Aorta (tissue), 5 donors: ENCODE measurements around the gene U2AF2. TPM values are rescaled to one million over a fixed set of nuclear protein-coding genes. Genes with fewer than 3 reads are reported as not detected.

Source experiments
- ATAC-seq: fragments of 200-7000 bp; cut with Tn5 transposase; one replicate; pipeline ENCODE4 v1.9.1; 2022; ENCODE audit warnings: moderate library complexity; ENCODE audit not compliant: low FRiP score
- DNase-seq, 2 donors: peaks; one replicate each; pipeline ENCODE4 v3.0.0-alpha.2; 2020
- H3K27ac ChIP-seq, 2 donors: one replicate each; pipeline ENCODE4 v1.5.1; 2013; ENCODE audit warnings: low read length in 2 of 2, mild to moderate bottlenecking in 2 of 2, moderate library complexity in 2 of 2, control low read depth in 1 of 2, inconsistent platforms in 1 of 2, low read depth in 1 of 2
- H3K27me3 ChIP-seq, 2 donors: one replicate each; pipeline ENCODE4 v1.6.1; 2013; ENCODE audit warnings: control low read depth in 1 of 2, low read length in 1 of 2, mild to moderate bottlenecking in 1 of 2, moderate library complexity in 1 of 2; ENCODE audit not compliant: insufficient read depth in 2 of 2, control insufficient read depth in 1 of 2
- H3K36me3 ChIP-seq, 2 donors: one replicate each; pipeline ENCODE4 v1.6.1; 2013; ENCODE audit warnings: control low read depth in 1 of 2, low read length in 1 of 2, mild to moderate bottlenecking in 1 of 2; ENCODE audit not compliant: insufficient read depth in 2 of 2, control insufficient read depth in 1 of 2
- H3K4me1 ChIP-seq, 2 donors: one replicate each; pipeline ENCODE4 v1.6.1; 2013; ENCODE audit warnings: low read length in 2 of 2, control low read depth in 1 of 2, mild to moderate bottlenecking in 1 of 2, moderate library complexity in 1 of 2; ENCODE audit not compliant: insufficient read depth in 2 of 2, control insufficient read depth in 1 of 2
- H3K4me3 ChIP-seq, 2 donors: one replicate each; pipeline ENCODE4 v1.5.1; 2013; ENCODE audit warnings: low read length in 2 of 2, control low read depth in 1 of 2, mild to moderate bottlenecking in 1 of 2
- H3K9me3 ChIP-seq: one replicate; pipeline ENCODE4 v1.6.1; 2013; ENCODE audit warnings: mild to moderate bottlenecking, low read length; ENCODE audit not compliant: control insufficient read depth
- WGBS, 2 donors: extraction: QIAGEN DNeasy Blood & Tissue Kit; methylation state at CpG; one replicate each; pipeline ENCODE4 v1.1.7; 2013; 5-methylcytosine and 5-hydroxymethylcytosine counted together
- intact Hi-C, 2 donors: fragments of 100-400 bp; cut with DNase I; formaldehyde crosslinking; loops; one replicate each; pipeline versions ENCODE4 v1.14.2 to v1.15.0; 2022
- polyA plus RNA-seq, 2 donors: library from polyadenylated mRNA; stranded (reverse); fragments of 200-250 nt; gene quantifications; one replicate each; pipeline ENCODE4 v1.2.3, GENCODE V29; 2013
- total RNA-seq, 2 donors: library from RNA; stranded (reverse); fragmentation: NEBNext Ultra II Directional; extraction: Animal tissue kit (Norgen Biotek cat#: 25700); gene quantifications; one replicate each; pipeline ENCODE4 v1.2.1, GENCODE V29; 2021
- donor health status: healthy with polysubstance abuse.
- donor health status: Bipolar disorder and iron deficiency.
- donor health status: DM: no; HTN: no; CAD: no.
- donor health status: DM: no; HTN: no; CAD: no.
- donor health status: DM: yes; HTN: yes; CAD: no.

U2AF2 gene
- total and polyA plus RNA-seq, 4 donors: 40.6 to 129 (median 89.5) TPM

- intact Hi-C loops: loop anchor here in 1 of 2 donors (10.0 kb wide), 1 partner anchor 474 kb away; the partner anchor contains the start of gene ZNF787
Observed at GRCh38 chr19:55650602-55651230, 4.1 kb upstream of the U2AF2 start.

GRCh38 chr19:55651236-55651635 is 3.6 kb upstream of the U2AF2 start:
- H3K27ac ChIP-seq: no peak overlapping the region
- ATAC-seq: no peak
- 81 to 84% methylated on average over 13 to 18 of the region's 18 CpGs for WGBS, 2 donors
- DNase-seq: no peak
- intact Hi-C loops: loop anchor here in 1 of 2 donors (10.0 kb wide), 1 partner anchor 474 kb away; the partner anchor contains the start of gene ZNF787
- H3K27me3 ChIP-seq: no peaks in the 10 kb centered on the region
- H3K4me3 ChIP-seq: no peak overlapping the region
- no peaks in the 10 kb centered on the region for H3K9me3 ChIP-seq
- H3K36me3 ChIP-seq: no peaks in the 10 kb centered on the region
- H3K4me1 ChIP-seq: peaks cover 0 to 3% of the 10 kb centered on the region in 2 donors

More at GRCh38 chr19:55650602-55651230, 4.1 kb upstream of the U2AF2 start:
- Histone ChIP-seq H3K36me3 (no peaks in the 10 kb centered on the region), H3K4me1 (no peaks in the 10 kb centered on the region), H3K9me3 (no peaks in the 10 kb centered on the region), H3K27ac (no peak overlapping the region), H3K27me3 (no peaks in the 10 kb centered on the region), H3K4me3 (no peak overlapping the region)
- WGBS, 2 donors: 85 to 90% methylated on average over 17 of the region's 17 CpGs
- no peak for ATAC-seq
- DNase-seq: no peak

DNA sequence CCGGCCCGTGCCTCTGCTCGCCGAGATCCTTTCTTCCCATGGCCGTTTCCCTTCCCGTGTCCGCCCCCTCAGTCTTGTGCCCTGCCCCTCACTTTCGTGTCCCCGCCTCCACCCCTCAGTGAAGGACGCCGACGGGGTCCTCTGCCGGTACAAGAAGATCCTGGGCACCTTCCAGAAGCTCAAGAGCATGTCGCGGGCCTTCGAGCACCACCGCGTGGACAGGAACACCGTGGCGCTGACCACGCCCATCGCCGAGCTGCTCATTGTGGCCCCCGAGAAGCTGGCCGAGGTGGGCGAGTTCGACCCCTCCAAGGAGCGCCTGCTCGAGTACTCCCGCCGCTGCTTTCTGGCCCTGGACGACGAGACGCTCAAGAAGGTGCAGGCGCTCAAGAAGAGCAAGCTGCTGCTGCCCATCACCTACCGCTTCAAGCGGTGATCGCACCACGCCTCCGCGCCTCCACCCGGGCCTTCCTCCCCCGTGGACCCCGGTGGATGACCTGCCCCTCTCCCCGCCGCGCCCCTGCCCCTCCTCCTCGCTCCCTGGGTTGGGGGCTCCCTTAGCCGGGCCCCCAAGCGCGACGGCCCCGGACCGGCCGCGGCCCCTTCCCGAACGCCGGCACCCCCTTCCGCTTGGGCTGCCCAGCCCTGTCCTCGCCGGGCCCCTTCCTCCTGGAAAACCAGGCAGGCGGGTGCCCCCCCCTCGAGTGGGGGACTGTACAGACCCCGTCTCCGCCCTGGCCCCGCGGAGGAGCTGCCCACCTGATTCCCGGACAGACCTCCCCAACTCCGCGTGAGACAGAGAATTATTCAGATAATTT is 2.3 kb upstream of the U2AF2 start:
- no peak overlapping the region for H3K4me3 ChIP-seq
- intact Hi-C loops: loop anchor here in 1 of 2 donors (10.0 kb wide), 1 partner anchor 472 kb away; the partner anchor contains the start of gene ZNF787
- no peak for ATAC-seq
- no peak overlapping the region for H3K27ac ChIP-seq
- no peaks in the 10 kb centered on the region for H3K36me3 ChIP-seq
- no peaks in the 10 kb centered on the region for H3K9me3 ChIP-seq
- DNase-seq: no peak
- no peaks in the 10 kb centered on the region for H3K27me3 ChIP-seq
- WGBS, 2 donors: 69 to 73% methylated on average over 67 to 71 of the region's 71 CpGs
- peaks cover 0 to 6% of the 10 kb centered on the region in 2 donors for H3K4me1 ChIP-seq

GRCh38 chr19:55653651-55654322 is 1.0 kb upstream of the U2AF2 start:
- no peaks in the 10 kb centered on the region for H3K9me3 ChIP-seq
- ATAC-seq (peak; percentile 90), DNase-seq (peak; percentile 99 to 100)
- peak overlapping the region; percentile 4 to 19 for H3K4me3 ChIP-seq
- WGBS, 2 donors: 0% methylated on average over 48 to 57 of the region's 57 CpGs
- H3K36me3 ChIP-seq: no peaks in the 10 kb centered on the region
- intact Hi-C loops: loop anchor here in 1 of 2 donors (1.0 to 10.0 kb wide), 2 partner anchors 22 to 471 kb away; partner anchors contain the start of genes EPN1 and ZNF787
- peak overlapping the region in 1 of 2 donors; percentile 97 for H3K27ac ChIP-seq
- H3K27me3 ChIP-seq: no peaks in the 10 kb centered on the region
- peaks cover 0 to 6% of the 10 kb centered on the region in 2 donors for H3K4me1 ChIP-seq

- 0% methylated on average over 52 of the region's 52 CpGs for whole genome bisulfite sequencing, 2 donors
- DNase-seq: peak; percentile 99 to 100
- no peaks in the 10 kb centered on the region for H3K27me3 ChIP-seq
- no peaks in the 10 kb centered on the region for H3K9me3 ChIP-seq
- intact Hi-C loops: loop anchor here in 1 of 2 donors (1.0 to 10.0 kb wide), 2 partner anchors 21 to 470 kb away; partner anchors contain the start of genes EPN1 and ZNF787
- H3K36me3 ChIP-seq: no peaks in the 10 kb centered on the region
- H3K4me3 ChIP-seq: peak overlapping the region; percentile 39 to 57
- peak overlapping the region in 1 of 2 donors; percentile 97 for H3K27ac ChIP-seq
- H3K4me1 ChIP-seq: peaks cover 0 to 6% of the 10 kb centered on the region in 2 donors
- ATAC-seq: peak; percentile 94
Observed at GRCh38 chr19:55654323-55654867, 440 bp upstream of the U2AF2 start.

- intact Hi-C loops: loop anchor here in 1 of 2 donors (10.0 kb wide), 1 partner anchor 469 kb away; the partner anchor contains the start of gene ZNF787
- H3K27me3 ChIP-seq: no peaks in the 10 kb centered on the region
- DNase-seq (no peak), ATAC-seq (no peak)
- peak overlapping the region; percentile 70 to 88 for H3K4me3 ChIP-seq
- H3K9me3 ChIP-seq: no peaks in the 10 kb centered on the region
- peak overlapping the region in 1 of 2 donors; percentile 16 for H3K27ac ChIP-seq
- H3K4me1 ChIP-seq: peaks cover 0 to 6% of the 10 kb centered on the region in 2 donors
- H3K36me3 ChIP-seq: no peaks in the 10 kb centered on the region
- 0% methylated on average over 19 of the region's 19 CpGs for WGBS, 2 donors
Observed at GRCh38 chr19:55655648-55656040, 809 bp downstream of the U2AF2 start.

DNA sequence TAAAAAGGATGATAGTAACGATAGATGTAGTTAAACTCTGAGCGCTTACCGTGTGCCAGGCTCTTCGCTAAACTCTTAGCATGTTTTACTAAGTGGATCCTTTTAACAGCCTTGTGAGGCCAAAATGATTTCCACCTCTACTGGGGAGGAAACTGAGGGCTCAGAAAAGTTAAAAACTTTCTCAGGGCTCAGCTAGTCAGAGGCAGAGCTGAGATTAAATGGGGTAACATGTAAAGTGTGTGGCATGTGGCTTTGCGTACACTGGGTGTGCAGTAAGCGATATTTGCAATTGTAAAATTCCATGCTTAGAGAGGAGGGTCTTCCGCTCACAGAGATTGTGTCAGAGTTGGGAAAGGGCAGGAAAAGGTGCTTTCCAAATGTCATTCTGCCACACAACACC is 1.7 kb downstream of the U2AF2 start:
- H3K4me1 ChIP-seq: peaks cover 0 to 6% of the 10 kb centered on the region in 2 donors
- H3K4me3 ChIP-seq: no peak overlapping the region
- ATAC-seq (no peak), DNase-seq (no peak)
- peaks cover 0 to 2% of the 10 kb centered on the region in 2 donors for H3K36me3 ChIP-seq
- no peaks in the 10 kb centered on the region for H3K9me3 ChIP-seq
- intact Hi-C loops: loop anchor here in 1 of 2 donors (10.0 kb wide), 1 partner anchor 468 kb away; the partner anchor contains the start of gene ZNF787
- no peak overlapping the region for H3K27ac ChIP-seq
- 60 to 62% methylated on average over 7 of the region's 7 CpGs for WGBS, 2 donors
- H3K27me3 ChIP-seq: no peaks in the 10 kb centered on the region
